ENCODE results near the gene NOA1. TPM values are rescaled to one million over a fixed set of nuclear protein-coding genes. Genes with fewer than 3 reads are reported as not detected.

NOA1 gene
- total and polyA plus RNA-seq, 2 donors (not counting 3 experiments of a cell fraction or from before 2014, with no cell fraction given): 13.9 to 17.1 TPM

GRCh38 chr4:57020467-57021101 lies 43.2 kb upstream of the NOA1 start:
- POLR2A ChIA-PET: interaction anchor here (0.5 kb wide), 1 partner anchor 50 kb away, joined by 5 read pairs; no protein-coding TSS in a partner anchor
- H3K4me2 ChIP-seq (ENCODE audit: insufficient read depth, low read length): peak overlapping the region; percentile 83

More at GRCh38 chr4:57020467-57021101, 43.2 kb upstream of the NOA1 start:
- no peak overlapping the region for H2AFZ ChIP-seq (ENCODE audit: low read depth, low read length)
- peaks cover 15 to 54% of the 10 kb centered on the region in 2 experiments for H3K36me3 ChIP-seq (ENCODE audit: control insufficient read depth in 2 of 2, extremely low read depth in 1 of 2, insufficient read depth in 2 of 2, low read length in 2 of 2)
- DNase-seq (ENCODE audit: low read depth, low spot score): peak; percentile 93
- peak; percentile 89 for FAIRE-seq
- intact Hi-C loops (cut with micrococcal nuclease) (loop anchor here (1.0 kb wide), 1 partner anchor 38 kb away; no protein-coding TSS in a partner anchor), dilution Hi-C loops (cut with MboI; ENCODE audit: extremely low pct_ligation_motif_present, low sequenced_read_pairs) (no loop called here)
- peaks cover 42% of the 10 kb centered on the region for H3K4me1 ChIP-seq (ENCODE audit: control insufficient read depth, extremely low read depth, insufficient read depth, low read length)
- TF ChIP-seq MYC (IDR thresholded peaks at IDR 0.05; ENCODE audit: low read depth, low read length) (no peak), JUN (IDR thresholded peaks at IDR 0.05; ENCODE audit: borderline replicate concordance, insufficient read depth, insufficient read length, low read depth) (peak; percentile 97), CTCF (IDR thresholded peaks at IDR 0.05; ENCODE audit: extremely low read depth in 1 of 2, insufficient read depth in 1 of 2, low read depth in 1 of 2, low read length in 2 of 2) (no peak), MAX (IDR thresholded peaks at IDR 0.05; ENCODE audit: insufficient read depth, insufficient read length) (no peak), FOS (IDR thresholded peaks at IDR 0.05; ENCODE audit: borderline replicate concordance, insufficient read depth, low read length) (peak; percentile 96), EZH2 (IDR thresholded peaks at IDR 0.05; ENCODE audit: borderline replicate concordance, low read depth, low read length, severe bottlenecking) (no peak), POLR2A (IDR thresholded peaks at IDR 0.05; ENCODE audit: low read depth, low read length) (no peak), GATA2 (IDR thresholded peaks at IDR 0.05; ENCODE audit: insufficient read depth, insufficient read length, low read depth, low read length) (peak; percentile 92), POLR2AphosphoS5 (IDR thresholded peaks at IDR 0.05; ENCODE audit: insufficient read depth, low read depth, low read length) (peak; percentile 83)
- peaks cover 13% of the 10 kb centered on the region for H3K79me2 ChIP-seq (ENCODE audit: control insufficient read depth, insufficient read depth, low read length)
- peaks cover 3% of the 10 kb centered on the region for H3K9me1 ChIP-seq (replicated peaks; ENCODE audit: control insufficient read depth, extremely low read depth, insufficient read depth, low read length)
- BruUV-seq (replicated peaks): TSS peak; percentile 76
- H3K27me3 ChIP-seq (ENCODE audit: control insufficient read depth in 2 of 2, insufficient read depth in 2 of 2, low read length in 2 of 2): no peaks in the 10 kb centered on the region
- H3K9me3 ChIP-seq (replicated peaks; ENCODE audit: control insufficient read depth, insufficient read depth, low read length): no peaks in the 10 kb centered on the region
- H4K20me1 ChIP-seq (replicated peaks; ENCODE audit: control insufficient read depth, extremely low read depth, insufficient read depth, low read length): no peaks in the 10 kb centered on the region
- peak overlapping the region; percentile 60 for H3K9ac ChIP-seq (replicated peaks; ENCODE audit: extremely low read depth, insufficient read depth, low read length)
- CTCF ChIA-PET: interaction anchor here (0.6 kb wide), 1 partner anchor 95 kb away, joined by 4 read pairs; no protein-coding TSS in a partner anchor
- peak overlapping the region; percentile 91 for H3K27ac ChIP-seq (ENCODE audit: insufficient read depth, low read depth, low read length)
- H3K4me3 ChIP-seq (replicated peaks in 1 of 3; ENCODE audit: insufficient read depth in 1 of 3, low read depth in 1 of 3, low read length in 3 of 3): peak overlapping the region in 1 of 3 experiments; percentile 5

Measured in endothelial cell of umbilical vein (primary cell).